ENCODE data around the gene GRM5. TPM values are rescaled to one million over a fixed set of nuclear protein-coding genes. Genes with fewer than 3 reads are reported as not detected.
"Not testable (repeated sequence)": the region's sequence is repeated elsewhere in the genome, so short reads cannot be mapped to it uniquely, and the experiment has no call there.

GRM5 gene
- total RNA-seq, 1 experiment from 2014 or later = not detected

DNA sequence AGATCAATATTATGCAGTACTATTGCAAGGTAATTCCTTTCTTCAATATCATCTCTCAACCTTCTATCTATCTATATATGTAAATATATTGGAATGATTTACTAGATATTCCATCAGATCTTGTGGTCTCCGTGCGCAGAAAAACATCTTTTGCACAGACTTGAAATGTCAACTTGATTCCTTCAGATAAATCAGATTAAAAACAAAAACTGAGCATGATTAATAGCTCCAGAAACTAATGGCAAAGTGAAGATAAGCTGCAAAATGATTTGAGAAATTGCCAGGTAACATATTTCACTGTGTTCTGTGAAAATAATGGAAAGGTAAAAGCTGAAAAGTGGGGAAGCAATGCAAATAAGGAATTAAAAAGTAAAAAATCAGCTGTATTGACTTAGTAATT, 528.2 kb downstream of the GRM5 start:
- Histone ChIP-seq H3K27ac (no peak overlapping the region), H3K36me3 (no peaks in the 10 kb centered on the region), H3K4me1 (replicated peaks) (peaks cover 14% of the 10 kb centered on the region), H3K9me3 (replicated peaks) (no peaks in the 10 kb centered on the region), H3K4me3 (no peak overlapping the region), H3K27me3 (replicated peaks) (no peaks in the 10 kb centered on the region)
- no peak for DNase-seq (ENCODE audit: low read depth in 1 of 2, low spot score in 2 of 2)

DNA sequence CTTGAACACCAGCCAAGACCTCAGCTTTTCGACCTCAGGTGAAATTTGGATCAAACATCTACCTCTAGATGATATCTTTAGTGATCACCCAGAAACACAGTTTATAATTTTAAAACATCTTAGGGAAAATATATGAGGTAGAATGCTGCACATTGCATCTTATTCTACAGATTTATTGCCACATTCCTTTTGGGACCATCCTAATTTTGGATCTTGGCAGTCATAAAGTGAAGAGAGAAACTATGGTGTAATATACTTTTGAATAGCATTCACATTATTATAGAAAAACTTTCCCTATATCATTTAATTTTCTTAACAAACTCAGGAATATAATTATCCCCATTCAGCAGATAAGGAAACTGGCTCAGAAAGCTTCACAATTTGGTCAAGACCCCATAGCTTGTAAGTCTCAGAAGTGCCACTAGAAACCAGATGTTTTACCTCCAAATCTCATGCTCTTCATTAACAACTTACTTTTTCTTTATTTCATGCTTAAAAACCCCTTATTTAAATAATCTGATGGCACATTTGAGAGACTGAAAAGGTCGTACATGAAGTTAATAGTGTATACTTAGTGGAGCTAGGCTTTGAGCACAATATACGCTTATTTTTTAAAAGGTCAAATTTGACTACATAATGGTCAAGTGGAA, 529.0 kb downstream of the GRM5 start:
- H3K27ac ChIP-seq = peak overlapping the region; percentile 86
- no peak for DNase-seq (ENCODE audit: low read depth in 1 of 2, low spot score in 2 of 2)

DNA sequence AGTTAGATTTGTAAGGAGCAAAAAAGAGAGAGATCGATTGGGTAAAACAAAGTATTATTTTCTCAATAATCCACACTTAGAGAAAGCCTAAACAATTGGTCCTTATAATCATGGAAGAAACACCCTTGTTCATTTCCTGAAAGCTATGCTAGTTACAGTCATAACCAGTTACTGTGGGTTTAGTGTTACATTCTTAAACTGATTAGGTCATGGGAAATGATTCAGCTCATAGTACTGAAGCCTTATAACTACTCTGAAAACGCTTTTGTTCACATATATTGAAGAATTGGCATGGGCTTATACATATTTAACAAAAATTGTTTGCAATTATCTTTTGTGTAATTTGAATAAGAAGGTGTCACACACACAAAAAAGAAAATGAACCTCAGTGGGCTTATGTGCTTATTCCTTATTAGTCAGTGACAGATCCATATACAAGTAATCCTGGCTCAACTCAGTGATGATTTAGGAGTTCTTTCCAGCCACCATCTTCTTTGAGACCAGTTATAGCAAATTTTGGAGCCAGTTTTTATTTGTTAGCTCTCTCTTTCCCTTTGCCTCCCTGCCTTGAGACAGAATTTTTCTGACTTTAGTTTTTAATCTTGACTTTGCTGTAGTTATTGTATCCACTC, 529.8 kb downstream of the GRM5 start:
- no peaks in the 10 kb centered on the region for H3K9me3 ChIP-seq (replicated peaks)
- DNase-seq (ENCODE audit: low read depth in 1 of 2, low spot score in 2 of 2) = peak in 1 of 2 experiments; percentile 63
- no peaks in the 10 kb centered on the region for H3K36me3 ChIP-seq
- no peak overlapping the region for H3K4me3 ChIP-seq
- no peaks in the 10 kb centered on the region for H3K27me3 ChIP-seq (replicated peaks)
- H3K27ac ChIP-seq = peak overlapping the region; percentile 86
- peaks cover 14% of the 10 kb centered on the region for H3K4me1 ChIP-seq (replicated peaks)

More for the DNA sequence above, 529.0 kb downstream of the GRM5 start:
- Histone ChIP-seq H3K27me3 (replicated peaks) (no peaks in the 10 kb centered on the region), H3K9me3 (replicated peaks) (no peaks in the 10 kb centered on the region), H3K4me3 (no peak overlapping the region), H3K36me3 (no peaks in the 10 kb centered on the region), H3K4me1 (replicated peaks) (peaks cover 14% of the 10 kb centered on the region)

DNA sequence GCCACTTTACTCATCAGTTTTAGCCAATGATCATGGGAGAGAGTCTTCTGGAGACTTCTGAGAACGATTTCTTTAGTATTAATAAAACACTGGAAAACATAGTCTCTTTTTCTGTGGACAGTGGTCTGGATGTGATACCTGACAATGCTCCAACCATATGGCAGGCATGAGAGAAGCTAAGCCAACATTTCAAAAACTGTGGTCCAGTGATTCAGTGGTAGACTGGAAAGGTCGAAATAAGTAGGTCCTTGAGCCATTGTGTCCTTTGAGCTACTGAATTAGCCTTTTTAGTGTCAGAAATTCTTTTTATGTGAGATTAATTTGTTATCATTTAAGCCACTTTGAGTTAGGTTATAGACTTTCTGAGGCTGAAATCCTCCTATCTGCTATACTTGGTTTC, 530.5 kb downstream of the GRM5 start:
- Histone ChIP-seq H3K27me3 (replicated peaks) (no peaks in the 10 kb centered on the region), H3K4me3 (no peak overlapping the region), H3K4me1 (replicated peaks) (peaks cover 14% of the 10 kb centered on the region), H3K9me3 (replicated peaks) (no peaks in the 10 kb centered on the region), H3K27ac (peak overlapping the region; percentile 86), H3K36me3 (no peaks in the 10 kb centered on the region)
- DNase-seq (ENCODE audit: low read depth in 1 of 2, low spot score in 2 of 2) = no peak

DNA sequence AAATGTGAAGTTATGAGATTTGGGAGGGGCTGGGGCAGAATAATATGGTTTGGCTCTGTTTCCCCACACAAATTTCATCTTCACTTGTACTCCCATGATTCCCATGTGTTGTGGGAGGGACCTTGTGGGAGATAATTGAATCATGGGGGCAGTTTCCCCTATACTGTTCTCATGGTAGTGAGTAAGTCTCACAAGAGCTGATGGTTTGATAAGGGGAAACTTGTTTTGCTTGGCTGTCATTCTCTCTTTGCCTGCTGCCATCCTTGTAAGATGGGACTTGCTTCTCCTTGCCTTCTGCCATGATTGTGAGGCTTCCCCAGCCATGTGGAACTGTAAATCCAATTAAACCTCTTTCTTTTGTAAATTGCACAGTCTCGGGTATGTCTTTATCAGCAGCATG, 531.1 kb downstream of the GRM5 start:
- not testable (repeated sequence) for H3K27me3 ChIP-seq (replicated peaks); DNase-seq (ENCODE audit: low read depth in 1 of 2, low spot score in 2 of 2); H3K36me3 ChIP-seq; H3K4me3 ChIP-seq; H3K9me3 ChIP-seq (replicated peaks)
- Histone ChIP-seq H3K27ac (peak overlapping the region; percentile 86; the same call in 1 of the 2 replicates), H3K4me1 (replicated peaks) (peaks cover 14% of the 10 kb centered on the region)

DNA sequence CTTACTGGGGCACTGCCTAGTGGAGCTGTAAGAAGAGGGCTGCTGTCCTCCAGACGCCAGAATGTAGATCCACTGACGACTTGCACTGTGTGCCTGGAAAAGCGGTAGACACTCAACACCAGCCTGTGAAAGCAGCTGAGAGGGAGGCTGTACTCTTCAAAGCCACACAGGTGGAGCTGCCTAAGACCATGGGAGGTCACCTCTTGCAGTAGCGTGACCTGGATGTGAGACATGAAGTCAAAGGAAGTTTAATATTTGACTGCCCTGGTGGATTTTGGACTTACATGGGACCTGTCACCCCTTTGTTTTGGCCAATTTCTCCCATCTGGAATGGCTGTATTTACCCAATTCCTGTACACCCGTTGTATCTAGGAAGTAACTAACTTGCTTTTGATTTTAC, 531.6 kb downstream of the GRM5 start:
- Histone ChIP-seq H3K4me1 (replicated peaks) (peaks cover 14% of the 10 kb centered on the region), H3K27me3 (replicated peaks) (no peaks in the 10 kb centered on the region), H3K4me3 (no peak overlapping the region), H3K27ac (no peak overlapping the region), H3K36me3 (no peaks in the 10 kb centered on the region), H3K9me3 (replicated peaks) (no peaks in the 10 kb centered on the region)
- DNase-seq (ENCODE audit: low read depth in 1 of 2, low spot score in 2 of 2) = no peak

DNA sequence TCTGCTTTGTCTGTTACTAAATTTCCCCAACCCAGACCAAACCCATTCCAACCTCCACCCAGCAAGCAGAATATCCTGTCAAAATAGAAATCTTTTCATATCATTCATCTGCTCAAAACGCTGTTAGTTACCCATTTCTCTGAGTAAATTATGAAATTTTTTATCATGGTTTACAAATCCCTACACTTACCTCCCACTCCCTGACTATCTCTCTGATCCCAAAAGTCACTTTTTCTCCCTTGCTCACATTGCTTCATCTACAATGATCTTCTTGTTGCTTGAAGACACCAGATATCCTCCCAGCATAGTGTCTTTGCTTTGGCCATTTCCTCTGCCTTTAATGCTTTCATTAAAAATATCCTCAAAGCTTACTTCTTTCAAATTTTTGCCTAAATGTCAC, 532.8 kb downstream of the GRM5 start:
- Histone ChIP-seq H3K4me3 (no peak overlapping the region), H3K4me1 (replicated peaks) (peaks cover 14% of the 10 kb centered on the region), H3K27me3 (replicated peaks) (no peaks in the 10 kb centered on the region), H3K27ac (no peak overlapping the region), H3K9me3 (replicated peaks) (no peaks in the 10 kb centered on the region), H3K36me3 (no peaks in the 10 kb centered on the region)
- DNase-seq (ENCODE audit: low read depth in 1 of 2, low spot score in 2 of 2) = no peak

DNA sequence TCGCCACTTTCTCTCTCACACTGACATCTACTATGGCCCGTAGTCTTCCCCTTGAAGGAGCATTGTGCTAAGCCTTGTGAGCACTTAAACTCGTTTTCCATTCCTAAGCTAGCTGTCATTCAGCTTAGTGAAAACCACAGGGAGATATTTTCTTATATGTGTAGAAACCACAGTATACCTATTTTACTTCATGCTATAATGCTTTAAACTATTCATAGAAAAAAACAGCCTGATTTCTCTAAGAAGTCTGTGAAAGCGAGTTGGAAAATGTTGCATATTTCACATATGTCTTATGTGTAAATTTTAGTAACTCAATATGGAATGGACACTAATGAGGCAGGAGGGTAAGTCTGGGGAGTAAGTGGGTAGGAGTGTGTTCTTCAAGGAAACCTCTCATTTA, 534.0 kb downstream of the GRM5 start:
- no peak for DNase-seq (ENCODE audit: low read depth in 1 of 2, low spot score in 2 of 2)

DNA sequence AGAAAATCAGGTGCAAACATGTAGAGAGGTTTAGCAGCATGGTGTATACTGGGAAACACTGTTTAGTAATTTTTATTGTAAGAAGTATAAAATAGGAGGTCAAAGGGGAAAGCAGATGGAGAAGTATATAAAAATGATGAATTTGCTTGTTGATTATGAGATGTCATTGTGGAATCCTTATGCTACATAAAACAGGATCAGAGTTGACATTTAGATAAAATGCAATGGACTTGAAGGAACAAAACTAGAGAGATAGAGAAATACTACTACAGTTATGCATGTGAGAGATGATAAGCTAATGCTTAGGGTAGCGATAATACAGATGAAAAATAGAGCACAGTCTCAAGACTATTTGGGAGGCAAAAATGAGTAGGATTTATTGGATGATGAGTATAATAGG, 536.4 kb downstream of the GRM5 start:
- Histone ChIP-seq H3K36me3 (no peaks in the 10 kb centered on the region), H3K4me1 (replicated peaks) (no peaks in the 10 kb centered on the region), H3K27me3 (replicated peaks) (no peaks in the 10 kb centered on the region), H3K27ac (no peak overlapping the region), H3K9me3 (replicated peaks) (no peaks in the 10 kb centered on the region), H3K4me3 (no peak overlapping the region)
- no peak for DNase-seq (ENCODE audit: low read depth in 1 of 2, low spot score in 2 of 2)

More for the DNA sequence above, 534.0 kb downstream of the GRM5 start:
- H3K36me3 ChIP-seq = no peaks in the 10 kb centered on the region
- no peak overlapping the region for H3K27ac ChIP-seq
- no peaks in the 10 kb centered on the region for H3K27me3 ChIP-seq (replicated peaks)
- H3K9me3 ChIP-seq (replicated peaks) = no peaks in the 10 kb centered on the region
- no peak overlapping the region for H3K4me3 ChIP-seq
- H3K4me1 ChIP-seq (replicated peaks) = peaks cover 14% of the 10 kb centered on the region

DNA sequence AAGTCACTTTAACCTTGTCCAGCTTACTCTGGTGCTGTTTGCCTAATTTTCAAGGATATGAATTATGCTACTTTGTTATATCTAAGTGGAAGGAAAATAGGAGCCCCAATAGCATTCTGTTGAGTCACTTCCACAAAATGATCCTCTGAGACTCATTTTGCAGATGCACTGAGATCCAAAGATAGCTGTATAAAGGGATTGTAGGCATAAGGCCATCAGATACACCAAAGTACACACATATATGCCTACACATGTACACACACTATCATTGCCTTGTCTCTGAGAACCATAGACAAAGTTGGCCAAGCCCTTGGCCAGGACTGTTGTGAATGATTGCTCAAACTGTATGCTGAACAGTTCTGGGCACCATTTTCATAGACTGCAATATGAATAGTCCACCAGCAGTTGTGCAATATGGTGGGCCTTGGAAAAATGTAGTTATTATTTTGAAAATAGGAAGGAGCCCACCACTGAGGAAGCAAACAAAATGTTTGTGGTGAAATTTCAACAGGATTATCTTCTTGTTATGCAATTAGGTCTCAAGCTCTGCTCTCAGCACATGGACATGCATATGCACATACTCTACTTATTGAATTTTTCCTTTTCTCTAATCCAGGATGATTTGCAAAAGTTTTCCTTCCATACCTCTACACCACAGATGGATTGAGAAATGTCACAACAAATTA, 542.3 kb downstream of the GRM5 start:
- Histone ChIP-seq H3K4me3 (no peak overlapping the region), H3K4me1 (replicated peaks) (no peaks in the 10 kb centered on the region), H3K27me3 (replicated peaks) (no peaks in the 10 kb centered on the region), H3K9me3 (replicated peaks) (no peaks in the 10 kb centered on the region), H3K36me3 (no peaks in the 10 kb centered on the region), H3K27ac (no peak overlapping the region)
- no peak for DNase-seq (ENCODE audit: low read depth in 1 of 2, low spot score in 2 of 2)

DNA sequence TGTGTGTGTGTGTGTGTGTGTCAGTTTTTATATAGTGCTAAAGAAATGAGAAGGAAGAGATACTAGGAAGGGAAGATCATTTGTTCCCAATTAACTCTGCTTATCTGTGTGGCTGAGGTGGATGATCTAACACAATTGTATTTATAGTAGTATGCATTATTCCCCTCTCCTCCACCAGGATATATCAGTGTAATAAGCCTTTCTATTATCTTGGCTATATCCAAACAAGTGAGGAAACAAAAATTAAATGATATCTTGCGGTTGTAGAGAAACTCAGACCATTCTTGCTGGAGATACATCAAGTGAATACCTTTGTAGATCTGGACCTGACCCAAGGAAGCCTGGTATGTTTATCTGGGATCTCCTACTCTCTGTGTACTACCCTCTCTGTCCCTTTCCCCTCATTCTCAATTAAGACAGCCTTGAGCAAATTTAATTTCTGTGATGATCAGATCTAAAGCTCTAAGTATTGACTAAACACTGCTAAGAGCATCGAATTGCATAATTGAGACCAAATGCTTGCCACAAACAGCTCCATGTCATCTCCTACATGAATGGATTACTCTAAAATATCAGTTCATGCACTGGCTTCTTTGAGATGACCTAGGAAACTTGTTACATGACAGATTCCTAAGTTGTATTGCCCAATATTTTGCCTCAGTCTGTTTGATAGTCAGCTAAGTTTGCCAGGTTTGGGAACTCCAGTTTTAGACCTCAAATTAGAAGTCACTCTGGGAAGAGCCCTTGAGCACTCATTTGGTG, 543.0 kb downstream of the GRM5 start:
- H3K27ac ChIP-seq = no peak overlapping the region
- DNase-seq (ENCODE audit: low read depth in 1 of 2, low spot score in 2 of 2) = no peak
- no peaks in the 10 kb centered on the region for H3K9me3 ChIP-seq (replicated peaks)
- no peaks in the 10 kb centered on the region for H3K4me1 ChIP-seq (replicated peaks)
- H3K4me3 ChIP-seq = no peak overlapping the region
- H3K36me3 ChIP-seq = no peaks in the 10 kb centered on the region
- H3K27me3 ChIP-seq (replicated peaks) = no peaks in the 10 kb centered on the region

DNA sequence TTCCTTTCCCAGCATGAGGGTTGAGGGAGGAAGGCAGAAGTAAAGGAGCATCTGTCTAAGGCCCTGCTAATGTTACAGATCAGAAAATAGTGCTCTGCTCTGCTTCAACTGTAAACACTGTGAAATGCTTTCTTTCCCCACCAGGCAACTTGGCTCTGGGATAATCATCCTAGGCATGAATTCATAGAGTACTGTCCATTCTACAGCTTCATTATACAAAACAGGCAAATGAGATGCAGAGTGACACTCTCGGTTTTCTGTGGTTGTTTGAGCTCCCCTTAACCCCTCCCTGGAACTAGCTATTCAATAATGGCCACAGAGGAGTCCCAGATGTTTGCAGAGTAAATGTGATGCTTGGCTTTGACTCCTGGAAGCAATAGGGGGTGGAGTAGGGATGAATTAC, 544.0 kb downstream of the GRM5 start:
- H3K4me1 ChIP-seq (replicated peaks) = no peaks in the 10 kb centered on the region
- no peak overlapping the region for H3K4me3 ChIP-seq
- H3K27me3 ChIP-seq (replicated peaks) = no peaks in the 10 kb centered on the region
- no peaks in the 10 kb centered on the region for H3K9me3 ChIP-seq (replicated peaks)
- no peaks in the 10 kb centered on the region for H3K36me3 ChIP-seq
- no peak overlapping the region for H3K27ac ChIP-seq
- no peak for DNase-seq (ENCODE audit: low read depth in 1 of 2, low spot score in 2 of 2)

DNA sequence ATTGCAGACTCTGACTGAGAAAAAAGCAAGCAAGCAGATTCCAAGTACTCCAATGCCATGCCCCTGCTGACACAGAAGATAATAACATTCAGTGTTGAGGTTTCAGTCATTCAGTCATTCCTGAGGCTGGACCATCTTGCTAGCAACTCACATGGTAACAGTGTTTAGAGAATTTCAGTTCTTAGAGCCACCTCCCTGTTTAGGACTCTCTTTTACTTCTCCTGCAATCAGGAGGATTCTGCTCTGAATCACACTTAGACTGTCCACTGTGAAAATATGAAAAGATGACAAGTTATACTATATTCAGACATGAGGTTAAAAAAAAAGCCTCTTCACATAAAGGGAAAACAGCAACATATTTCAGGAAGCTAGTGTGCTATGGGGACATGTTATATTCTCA, 544.4 kb downstream of the GRM5 start:
- Histone ChIP-seq H3K27ac (no peak overlapping the region), H3K4me3 (no peak overlapping the region), H3K27me3 (replicated peaks) (no peaks in the 10 kb centered on the region), H3K4me1 (replicated peaks) (no peaks in the 10 kb centered on the region), H3K36me3 (no peaks in the 10 kb centered on the region), H3K9me3 (replicated peaks) (no peaks in the 10 kb centered on the region)
- DNase-seq (ENCODE audit: low read depth in 1 of 2, low spot score in 2 of 2) = no peak

DNA sequence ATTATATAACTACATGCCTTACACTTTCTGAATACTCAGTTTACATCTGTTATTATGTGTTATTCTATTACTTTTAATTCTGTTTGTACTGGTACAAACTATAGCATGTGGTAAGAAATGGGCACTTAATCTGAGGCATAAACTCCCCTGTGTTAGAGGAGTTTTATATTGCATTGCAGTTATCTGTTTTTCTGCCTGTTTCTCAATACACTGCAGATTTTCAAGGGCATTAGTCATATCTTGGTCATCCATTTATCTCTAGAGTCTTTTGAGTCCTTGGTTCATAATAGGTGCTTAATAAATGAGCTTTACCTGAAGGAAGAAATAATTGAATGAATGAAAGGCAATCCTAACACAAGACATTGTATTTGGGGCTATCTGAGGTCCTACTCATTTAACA, 545.4 kb downstream of the GRM5 start:
- no peaks in the 10 kb centered on the region for H3K9me3 ChIP-seq (replicated peaks)
- no peaks in the 10 kb centered on the region for H3K4me1 ChIP-seq (replicated peaks)
- H3K4me3 ChIP-seq = no peak overlapping the region
- H3K27ac ChIP-seq = no peak overlapping the region
- H3K27me3 ChIP-seq (replicated peaks) = no peaks in the 10 kb centered on the region
- no peak for DNase-seq (ENCODE audit: low read depth in 1 of 2, low spot score in 2 of 2)
- no peaks in the 10 kb centered on the region for H3K36me3 ChIP-seq
